ENCODE measurements around the gene SH3BP4.
A peak's percentile ranks its signal among the peaks of the same experiment; 100 is the strongest.

Gene SH3BP4

DNA sequence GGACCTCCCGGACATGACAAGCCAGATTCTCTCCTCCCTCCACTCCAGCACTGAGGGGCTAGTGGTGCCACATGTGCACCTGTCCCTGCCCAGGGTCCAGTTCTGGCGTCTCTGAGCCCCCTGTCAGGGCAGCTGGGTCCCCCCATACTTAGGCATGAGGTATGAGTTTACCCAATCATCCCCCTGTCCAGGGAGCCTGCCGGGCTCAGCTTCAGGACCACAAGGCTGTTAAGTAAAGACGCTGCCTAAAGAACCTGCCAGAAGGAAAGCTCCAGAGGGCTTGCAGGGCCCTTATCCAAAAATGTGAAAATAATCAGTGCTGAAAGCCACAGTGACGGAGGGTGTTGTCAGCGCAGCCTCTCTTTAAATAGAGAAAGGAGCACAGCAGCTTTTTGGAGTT is 40.0 kb downstream of the SH3BP4 start:
- DNase-seq = no peak
- no peak overlapping the region for H3K14ac ChIP-seq (ENCODE audit: low read length in 2 of 2)
- no peak overlapping the region for H3K27ac ChIP-seq (ENCODE audit: low read length, poor library complexity, severe bottlenecking)
- H2AK5ac ChIP-seq (ENCODE audit: low read length, severe bottlenecking) = peak overlapping the region; percentile 44
- H3K4me3 ChIP-seq (ENCODE audit: insufficient read depth in 1 of 2, low read depth in 1 of 2, low read length in 2 of 2) = peak overlapping the region in 1 of 2 experiments; percentile 14
- H3K79me1 ChIP-seq (replicated peaks; ENCODE audit: low read length, poor library complexity, severe bottlenecking) = no peaks in the 10 kb centered on the region
- no peak overlapping the region for H3K4ac ChIP-seq (ENCODE audit: low read depth in 1 of 2, low read length in 2 of 2)
- no peak overlapping the region for H2BK12ac ChIP-seq (ENCODE audit: low read length in 2 of 2)
- H3K36me3 ChIP-seq (ENCODE audit: control insufficient read depth in 1 of 2, insufficient read depth in 2 of 2, low read depth in 1 of 2, low read length in 2 of 2) = peaks cover 17 to 63% of the 10 kb centered on the region in 2 experiments
- no peak overlapping the region for H3K18ac ChIP-seq (ENCODE audit: low read depth in 1 of 2, low read length in 2 of 2)
- H3K23ac ChIP-seq (ENCODE audit: low read length in 2 of 2) = no peak overlapping the region
- no peak overlapping the region for H2BK120ac ChIP-seq (ENCODE audit: low read depth, low read length)
- H2AFZ ChIP-seq (ENCODE audit: low read depth, low read length) = no peak overlapping the region
- peak overlapping the region; percentile 7 for H4K91ac ChIP-seq (ENCODE audit: low read length)
- no peaks in the 10 kb centered on the region for H3K27me3 ChIP-seq (ENCODE audit: control insufficient read depth in 1 of 2, insufficient read depth in 1 of 2, low read length in 2 of 2)
- H2BK15ac ChIP-seq (ENCODE audit: low read depth, poor library complexity, severe bottlenecking) = no peak overlapping the region
- H3K9ac ChIP-seq (ENCODE audit: low read length) = peak overlapping the region; percentile 36
- no peak overlapping the region for H2BK5ac ChIP-seq (ENCODE audit: low read depth, low read length, poor library complexity, severe bottlenecking)
- peak overlapping the region; percentile 5 for H4K8ac ChIP-seq (ENCODE audit: low read length)
- peaks cover 55% of the 10 kb centered on the region for H3K4me1 ChIP-seq (ENCODE audit: control insufficient read depth, insufficient read depth, low read depth, low read length)
- H3K9me3 ChIP-seq (ENCODE audit: control insufficient read depth, low read length) = no peaks in the 10 kb centered on the region
- no peak overlapping the region for H3K4me2 ChIP-seq (ENCODE audit: low read length, poor library complexity, severe bottlenecking)
- 96% methylated on average over 6 of the region's 6 CpGs for WGBS

DNA sequence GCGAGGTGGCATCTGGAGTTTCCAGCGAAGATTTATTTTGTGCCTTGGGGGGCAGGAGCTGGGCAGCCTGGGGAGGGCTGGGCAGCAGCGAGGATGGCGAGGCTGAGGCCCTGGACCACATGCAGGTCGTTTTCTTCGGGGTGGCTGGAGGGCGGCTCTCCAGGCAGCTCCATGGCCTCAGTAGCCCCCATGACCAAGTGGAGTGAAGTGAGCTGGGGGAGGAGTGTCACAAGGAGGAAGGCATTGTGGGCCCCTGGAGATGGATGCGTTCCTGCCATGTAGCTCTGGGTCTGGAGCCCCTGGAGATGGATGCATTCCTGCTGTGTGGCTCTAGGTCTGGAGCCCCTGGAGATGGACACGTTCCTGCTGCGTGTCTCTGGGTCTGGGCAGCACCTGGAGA is 40.4 kb downstream of the SH3BP4 start:
- Histone ChIP-seq H3K4me1 (ENCODE audit: control insufficient read depth, insufficient read depth, low read depth, low read length) (peaks cover 55% of the 10 kb centered on the region), H3K4me3 (ENCODE audit: insufficient read depth in 1 of 2, low read depth in 1 of 2, low read length in 2 of 2) (peak overlapping the region in 1 of 2 experiments; percentile 14), H3K79me1 (replicated peaks; ENCODE audit: low read length, poor library complexity, severe bottlenecking) (no peaks in the 10 kb centered on the region), H2AK5ac (ENCODE audit: low read length, severe bottlenecking) (peak overlapping the region; percentile 29), H3K23ac (ENCODE audit: low read length in 2 of 2) (peak overlapping the region in 1 of 2 experiments; percentile 23), H3K18ac (ENCODE audit: low read depth in 1 of 2, low read length in 2 of 2) (peak overlapping the region in 1 of 2 experiments; percentile 46), H3K27me3 (ENCODE audit: control insufficient read depth in 1 of 2, insufficient read depth in 1 of 2, low read length in 2 of 2) (no peaks in the 10 kb centered on the region), H3K9ac (ENCODE audit: low read length) (peak overlapping the region; percentile 36), H2BK12ac (ENCODE audit: low read length in 2 of 2) (peak overlapping the region; percentile 5 to 34), H3K27ac (ENCODE audit: low read length, poor library complexity, severe bottlenecking) (no peak overlapping the region), H3K4ac (ENCODE audit: low read depth in 1 of 2, low read length in 2 of 2) (no peak overlapping the region), H2BK15ac (ENCODE audit: low read depth, poor library complexity, severe bottlenecking) (no peak overlapping the region), H2BK120ac (ENCODE audit: low read depth, low read length) (no peak overlapping the region), H3K36me3 (ENCODE audit: control insufficient read depth in 1 of 2, insufficient read depth in 2 of 2, low read depth in 1 of 2, low read length in 2 of 2) (peaks cover 21 to 60% of the 10 kb centered on the region in 2 experiments), H3K9me3 (ENCODE audit: control insufficient read depth, low read length) (no peaks in the 10 kb centered on the region), H3K4me2 (ENCODE audit: low read length, poor library complexity, severe bottlenecking) (no peak overlapping the region), H2AFZ (ENCODE audit: low read depth, low read length) (no peak overlapping the region), H4K8ac (ENCODE audit: low read length) (no peak overlapping the region), H2BK5ac (ENCODE audit: low read depth, low read length, poor library complexity, severe bottlenecking) (no peak overlapping the region), H3K14ac (ENCODE audit: low read length in 2 of 2) (peak overlapping the region in 1 of 2 experiments; percentile 44), H4K91ac (ENCODE audit: low read length) (peak overlapping the region; percentile 31)
- no peak for DNase-seq
- 96% methylated on average over 10 of the region's 10 CpGs for WGBS

DNA sequence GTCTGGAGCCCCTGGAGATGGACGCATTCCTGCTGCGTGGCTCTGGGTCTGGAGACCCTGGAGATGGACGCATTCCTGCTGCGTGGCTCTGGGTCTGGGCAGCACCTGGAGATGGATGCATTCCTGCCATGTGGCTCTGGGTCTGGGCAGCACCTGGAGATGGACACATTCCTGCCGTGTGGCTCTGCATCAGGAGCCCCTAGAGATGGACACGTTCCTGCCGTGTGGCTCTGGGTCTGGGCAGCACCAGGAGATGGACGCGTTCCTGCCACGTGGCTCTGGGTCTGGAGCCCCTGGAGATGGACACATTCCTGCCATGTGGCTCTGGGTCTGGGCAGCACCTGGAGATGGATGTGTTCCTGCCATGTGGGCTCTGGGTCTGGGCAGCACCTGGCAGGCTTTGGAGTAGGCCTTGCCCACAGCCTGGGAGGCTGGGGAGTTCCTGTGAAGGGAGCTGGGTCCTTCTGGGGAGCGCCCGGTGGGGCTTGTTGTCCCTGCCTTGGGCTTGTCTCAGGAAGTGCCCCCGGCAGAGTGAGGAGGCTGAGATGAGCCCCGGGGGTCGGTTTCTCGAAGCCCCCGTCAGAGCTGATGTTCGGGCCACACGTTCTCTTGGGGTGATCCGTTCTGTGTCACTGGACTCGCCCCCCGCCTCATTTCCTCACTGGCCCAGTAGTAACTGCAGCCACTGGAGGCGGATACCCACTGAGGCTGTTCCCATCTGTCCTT is 41.0 kb downstream of the SH3BP4 start:
- Histone ChIP-seq H4K91ac (ENCODE audit: low read length) (peak overlapping the region; percentile 31), H3K9ac (ENCODE audit: low read length) (peak overlapping the region; percentile 36), H3K18ac (ENCODE audit: low read depth in 1 of 2, low read length in 2 of 2) (peak overlapping the region in 1 of 2 experiments; percentile 55), H3K4me1 (ENCODE audit: control insufficient read depth, insufficient read depth, low read depth, low read length) (peaks cover 54% of the 10 kb centered on the region), H3K4me2 (ENCODE audit: low read length, poor library complexity, severe bottlenecking) (no peak overlapping the region), H3K36me3 (ENCODE audit: control insufficient read depth in 1 of 2, insufficient read depth in 2 of 2, low read depth in 1 of 2, low read length in 2 of 2) (peaks cover 25 to 60% of the 10 kb centered on the region in 2 experiments), H3K23ac (ENCODE audit: low read length in 2 of 2) (peak overlapping the region in 1 of 2 experiments; percentile 23), H3K4me3 (ENCODE audit: insufficient read depth in 1 of 2, low read depth in 1 of 2, low read length in 2 of 2) (peak overlapping the region in 1 of 2 experiments; percentile 14), H2BK15ac (ENCODE audit: low read depth, poor library complexity, severe bottlenecking) (no peak overlapping the region), H4K8ac (ENCODE audit: low read length) (no peak overlapping the region), H2BK12ac (ENCODE audit: low read length in 2 of 2) (peak overlapping the region in 1 of 2 experiments; percentile 34), H3K9me3 (ENCODE audit: control insufficient read depth, low read length) (no peaks in the 10 kb centered on the region), H2BK120ac (ENCODE audit: low read depth, low read length) (no peak overlapping the region), H3K27me3 (ENCODE audit: control insufficient read depth in 1 of 2, insufficient read depth in 1 of 2, low read length in 2 of 2) (no peaks in the 10 kb centered on the region), H2AFZ (ENCODE audit: low read depth, low read length) (no peak overlapping the region), H3K4ac (ENCODE audit: low read depth in 1 of 2, low read length in 2 of 2) (no peak overlapping the region), H3K27ac (ENCODE audit: low read length, poor library complexity, severe bottlenecking) (peak overlapping the region; percentile 4), H3K79me1 (replicated peaks; ENCODE audit: low read length, poor library complexity, severe bottlenecking) (no peaks in the 10 kb centered on the region), H2AK5ac (ENCODE audit: low read length, severe bottlenecking) (peak overlapping the region; percentile 27), H3K14ac (ENCODE audit: low read length in 2 of 2) (peak overlapping the region in 1 of 2 experiments; percentile 44), H2BK5ac (ENCODE audit: low read depth, low read length, poor library complexity, severe bottlenecking) (no peak overlapping the region)
- 97% methylated on average over 23 of the region's 23 CpGs for WGBS
- no peak for DNase-seq

DNA sequence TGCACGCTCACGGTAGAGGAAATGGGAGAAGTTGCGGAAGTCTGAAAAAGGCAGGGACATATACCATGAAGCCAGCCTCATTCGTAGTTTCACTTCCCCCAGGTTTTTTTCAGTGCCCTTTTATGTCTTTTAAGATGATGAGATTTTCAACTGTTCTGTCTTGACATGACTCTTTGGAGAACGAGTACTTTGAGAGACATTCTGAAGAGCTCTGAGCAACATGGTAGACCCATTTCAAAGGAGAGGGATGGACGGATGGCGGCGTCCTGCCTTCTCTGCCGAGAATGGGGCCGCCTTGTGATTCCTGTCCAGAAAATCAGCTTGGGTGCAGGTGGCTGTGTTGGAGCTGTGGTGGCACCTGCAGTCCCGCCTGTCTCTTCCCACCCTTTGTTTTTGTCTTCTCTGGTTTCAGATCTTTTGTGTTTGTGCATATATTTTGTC is 41.7 kb downstream of the SH3BP4 start:
- Histone ChIP-seq H3K4me2 (ENCODE audit: low read length, poor library complexity, severe bottlenecking) (no peak overlapping the region), H2BK5ac (ENCODE audit: low read depth, low read length, poor library complexity, severe bottlenecking) (no peak overlapping the region), H3K36me3 (ENCODE audit: control insufficient read depth in 1 of 2, insufficient read depth in 2 of 2, low read depth in 1 of 2, low read length in 2 of 2) (peaks cover 31 to 64% of the 10 kb centered on the region in 2 experiments), H2AFZ (ENCODE audit: low read depth, low read length) (no peak overlapping the region), H3K9ac (ENCODE audit: low read length) (no peak overlapping the region), H4K8ac (ENCODE audit: low read length) (no peak overlapping the region), H3K18ac (ENCODE audit: low read depth in 1 of 2, low read length in 2 of 2) (no peak overlapping the region), H3K23ac (ENCODE audit: low read length in 2 of 2) (no peak overlapping the region), H3K4me3 (ENCODE audit: insufficient read depth in 1 of 2, low read depth in 1 of 2, low read length in 2 of 2) (no peak overlapping the region), H3K79me1 (replicated peaks; ENCODE audit: low read length, poor library complexity, severe bottlenecking) (no peaks in the 10 kb centered on the region), H3K27ac (ENCODE audit: low read length, poor library complexity, severe bottlenecking) (peak overlapping the region; percentile 4), H3K4me1 (ENCODE audit: control insufficient read depth, insufficient read depth, low read depth, low read length) (peaks cover 56% of the 10 kb centered on the region), H2AK5ac (ENCODE audit: low read length, severe bottlenecking) (no peak overlapping the region), H4K91ac (ENCODE audit: low read length) (no peak overlapping the region), H2BK15ac (ENCODE audit: low read depth, poor library complexity, severe bottlenecking) (no peak overlapping the region), H3K14ac (ENCODE audit: low read length in 2 of 2) (no peak overlapping the region), H3K27me3 (ENCODE audit: control insufficient read depth in 1 of 2, insufficient read depth in 1 of 2, low read length in 2 of 2) (no peaks in the 10 kb centered on the region), H2BK12ac (ENCODE audit: low read length in 2 of 2) (no peak overlapping the region), H3K4ac (ENCODE audit: low read depth in 1 of 2, low read length in 2 of 2) (no peak overlapping the region), H3K9me3 (ENCODE audit: control insufficient read depth, low read length) (no peaks in the 10 kb centered on the region), H2BK120ac (ENCODE audit: low read depth, low read length) (no peak overlapping the region)
- DNase-seq = no peak
- WGBS = 97% methylated on average over 11 of the region's 11 CpGs

All from mesenchymal stem cell (in vitro differentiated cells and primary cell).